COLO829 (cell line): ENCODE measurements around the gene CHST6.
"Not testable (repeated sequence)": the region's sequence is repeated elsewhere in the genome, so short reads cannot be mapped to it uniquely, and the experiment has no call there.

Source experiments
- DNase-seq: peaks from one replicate; pipeline ENCODE4 v3.0.0; 2012; ENCODE audit warnings: low spot score

CHST6 gene

DNA sequence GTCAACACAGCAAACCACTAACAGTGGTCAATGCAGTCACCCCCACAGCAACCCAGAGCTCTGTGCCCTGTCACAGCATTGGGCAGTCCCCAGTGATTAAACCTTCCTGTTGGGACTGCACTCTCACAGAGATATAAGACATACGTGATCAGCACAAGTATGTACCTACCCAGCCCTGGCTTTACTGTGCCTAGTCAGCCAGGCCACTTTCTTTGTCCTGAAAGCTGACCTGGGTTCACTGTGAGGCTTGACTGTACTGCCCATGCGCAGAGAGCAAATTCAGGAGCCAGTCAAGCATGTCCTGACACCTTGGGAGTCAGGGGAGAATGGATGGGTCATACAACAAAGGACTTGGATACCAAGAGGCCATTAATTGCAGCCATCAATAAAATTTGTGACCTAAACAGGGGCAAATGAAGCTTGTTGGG, 19.8 kb downstream of the CHST6 start:
- no peak for DNase-seq

GRCh38 chr16:75472908-75473877, 22.0 kb downstream of the CHST6 start:
- no peak for DNase-seq

DNA sequence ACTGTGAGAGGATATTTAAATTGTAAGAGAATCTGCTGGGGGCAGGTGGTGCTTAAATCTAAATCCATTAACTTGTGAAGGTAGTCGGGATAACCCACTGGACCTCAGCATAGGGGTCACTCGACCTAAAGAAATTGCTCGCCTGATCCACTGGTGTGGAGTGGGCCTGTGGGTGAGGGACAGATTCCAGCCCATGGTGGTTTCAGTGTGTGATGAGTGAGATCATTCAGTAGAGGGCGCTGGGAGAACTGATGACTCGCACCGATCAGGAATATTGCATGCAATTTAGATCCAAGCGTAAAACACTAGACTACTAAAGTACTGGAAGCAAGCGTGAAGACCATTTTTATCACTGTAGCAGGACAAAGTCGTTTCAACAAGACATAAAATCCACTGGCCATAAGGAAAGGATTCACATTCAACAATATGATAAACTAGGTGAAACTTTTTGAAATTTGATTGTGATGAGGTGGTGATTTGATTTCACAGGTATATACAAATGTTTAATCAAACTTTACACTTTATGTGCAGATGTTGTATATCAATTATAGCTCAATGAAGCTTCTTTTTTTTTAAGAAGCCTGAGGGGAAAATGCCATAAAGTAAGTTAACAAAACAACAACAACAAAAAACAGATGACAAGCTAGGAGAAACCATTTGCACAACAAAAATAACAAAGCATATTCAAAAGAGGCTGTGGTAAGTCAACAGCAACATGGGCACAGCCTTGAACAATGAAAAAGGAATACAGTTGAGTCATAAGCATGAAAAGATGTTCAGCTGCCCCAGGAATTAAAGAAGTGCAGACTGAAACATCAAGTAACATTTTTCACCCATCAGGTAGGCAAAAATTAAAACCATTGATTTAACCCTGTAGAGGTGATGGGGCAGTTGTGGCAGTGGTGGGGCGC, 23.3 kb downstream of the CHST6 start:
- peak; percentile 63 for DNase-seq

GRCh38 chr16:75466760-75467159, 28.5 kb downstream of the CHST6 start:
- DNase-seq, result no peak

GRCh38 chr16:75464122-75464918, 30.9 kb downstream of the CHST6 start, which contains the start of gene TMEM170A:
Gene TMEM170A, minus strand, starts transcription at chr16:75464689. Its CDS starts 89 bp downstream, at chr16:75464600.
- peak; percentile 75 for DNase-seq

DNA sequence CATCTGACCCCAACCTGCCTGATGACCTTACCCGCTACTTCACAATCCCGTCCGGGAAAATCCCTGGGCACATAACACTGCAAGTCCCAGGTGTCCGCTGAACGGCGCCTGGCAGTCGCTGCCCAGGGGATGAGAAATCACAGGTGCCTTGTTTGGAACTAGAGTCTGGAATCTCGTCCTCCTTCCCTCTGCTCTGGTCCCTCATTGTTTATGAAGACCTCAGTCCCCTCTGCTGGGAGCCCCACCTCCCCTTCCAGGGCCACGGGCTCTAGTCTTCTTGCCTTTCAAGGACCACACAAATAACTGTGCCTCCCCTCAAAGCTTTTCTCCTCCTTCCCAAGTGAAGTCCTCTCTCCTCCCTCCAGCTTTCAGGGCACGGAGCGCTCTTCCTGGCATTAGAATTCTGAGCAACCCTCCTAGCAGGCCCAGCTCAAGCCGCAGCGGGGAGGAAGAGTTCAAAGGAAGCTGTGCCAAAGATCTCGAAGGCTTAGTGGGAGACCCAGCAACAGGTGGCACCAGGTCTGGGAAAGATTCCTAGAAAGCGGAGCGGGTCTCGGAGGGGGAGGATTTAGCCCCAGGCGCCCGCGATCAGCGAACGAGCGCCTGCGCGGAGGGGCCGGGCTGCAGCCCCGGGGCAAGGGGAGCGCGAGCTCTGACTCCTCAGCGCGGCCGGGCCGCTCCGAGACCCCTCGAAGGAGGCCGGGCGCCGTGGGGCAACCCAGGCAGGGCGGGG, 31.7 kb downstream of the CHST6 start:
- not testable (repeated sequence) for DNase-seq

- DNase-seq, result no peak
Observed at GRCh38 chr16:75462806-75463205, 32.4 kb downstream of the CHST6 start.

GRCh38 chr16:75461575-75461974, 33.7 kb downstream of the CHST6 start:
- no peak for DNase-seq

- no peak for DNase-seq
Observed at GRCh38 chr16:75460446-75460845, 34.8 kb downstream of the CHST6 start.

DNA sequence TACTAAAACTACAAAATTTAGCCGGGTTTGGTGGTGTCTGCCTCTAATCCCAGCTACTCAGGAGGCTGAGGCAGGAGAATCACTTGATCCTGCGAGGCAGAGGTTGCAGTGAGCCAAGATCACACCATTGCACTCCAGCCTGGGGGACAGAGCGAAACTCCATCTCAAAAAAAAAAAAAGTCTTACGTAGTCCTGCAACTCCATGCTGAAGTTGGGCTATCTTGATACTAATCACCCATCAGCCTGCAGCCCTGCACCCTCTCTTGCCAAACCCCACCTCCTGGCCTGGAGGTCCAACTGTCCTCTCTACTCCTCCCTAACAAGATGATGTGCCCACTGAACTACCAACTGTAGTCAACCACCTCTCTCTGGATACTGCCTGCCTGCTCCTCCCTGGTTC, 35.5 kb downstream of the CHST6 start:
- DNase-seq, result no peak

DNA sequence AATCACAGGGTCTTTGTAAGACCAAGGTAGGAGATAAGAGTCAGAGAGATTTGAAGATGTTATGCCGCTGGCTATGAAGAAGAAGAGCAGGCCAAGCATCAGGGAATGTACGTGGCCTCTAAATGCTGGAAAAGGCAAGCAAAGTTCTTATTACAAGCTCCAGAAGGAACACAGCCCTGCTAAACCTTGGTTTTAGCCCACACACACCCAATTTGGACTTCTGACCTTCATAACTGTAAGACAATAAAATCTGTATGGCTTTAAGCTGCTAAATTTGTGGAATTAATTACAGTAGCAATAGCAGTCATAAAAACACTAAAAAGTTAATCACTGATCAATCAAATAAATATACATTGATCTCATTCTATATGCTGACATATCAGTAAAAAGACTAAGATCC, 36.8 kb downstream of the CHST6 start:
- DNase-seq, result no peak

DNA sequence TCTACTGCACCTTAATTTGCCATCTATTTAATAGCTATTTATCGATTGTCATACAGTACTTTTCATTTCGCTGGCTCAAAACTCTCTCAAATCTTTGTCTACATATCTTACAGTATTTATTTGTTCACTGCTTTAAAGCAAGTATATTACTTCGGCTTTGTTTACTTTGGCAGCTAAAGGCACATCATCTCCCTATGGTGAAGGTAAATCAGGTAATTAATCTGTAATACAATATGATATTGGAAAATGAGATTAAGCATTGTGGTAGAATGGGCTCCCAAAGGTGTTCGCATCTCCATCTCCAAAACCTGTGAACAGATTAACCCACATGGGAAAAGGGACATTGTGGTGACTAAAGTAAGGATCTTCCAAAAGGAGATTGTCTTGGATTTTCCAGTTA, 37.2 kb downstream of the CHST6 start:
- DNase-seq, result no peak

DNA sequence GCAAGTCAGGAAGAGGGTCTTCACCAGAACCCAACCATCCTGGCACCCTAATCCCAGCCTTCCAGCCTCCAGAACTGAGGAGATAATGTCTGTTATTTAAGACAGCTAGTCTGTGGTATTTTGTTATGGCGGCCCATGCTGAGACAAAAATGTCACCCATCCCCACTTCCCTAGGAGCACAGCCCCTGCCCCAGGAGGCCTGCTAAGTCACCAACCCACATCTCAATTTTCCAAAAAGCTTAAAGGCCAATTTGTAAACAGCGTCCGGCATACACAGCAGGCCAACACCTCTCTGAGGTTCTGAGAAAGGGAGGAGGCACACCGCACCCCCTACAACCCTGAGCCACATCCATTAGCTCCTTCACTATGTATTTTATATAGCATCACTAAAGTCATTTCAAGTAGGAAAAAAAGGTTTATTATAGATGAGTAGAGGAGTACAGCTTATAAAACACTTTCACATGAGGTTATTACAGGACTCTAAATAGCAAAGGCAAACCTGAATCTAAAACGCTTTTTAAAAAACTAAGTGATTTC, 37.7 kb downstream of the CHST6 start:
- DNase-seq, result no peak

GRCh38 chr16:75456971-75457370, 38.3 kb downstream of the CHST6 start:
- DNase-seq, result no peak

DNA sequence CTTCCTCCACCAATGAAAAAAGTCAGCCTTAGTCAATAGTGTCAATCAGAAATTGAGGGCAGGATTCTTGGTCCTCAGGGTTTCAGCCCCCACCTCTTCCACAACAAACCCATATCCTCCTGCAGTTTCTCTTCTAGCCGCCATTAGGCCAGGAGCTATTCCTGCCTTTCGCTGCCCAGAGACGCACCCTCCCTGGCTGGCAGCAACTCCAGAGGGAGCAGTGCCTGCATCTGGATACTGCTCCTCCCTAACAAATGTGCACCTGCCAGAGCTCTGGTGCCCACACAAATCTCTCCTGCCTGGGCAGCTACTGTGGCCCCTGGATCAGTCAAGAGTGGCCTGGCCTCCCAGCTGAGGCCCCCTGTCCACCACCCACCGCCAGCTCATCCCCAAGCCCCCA, 38.8 kb downstream of the CHST6 start:
- DNase-seq, result not testable (repeated sequence)

GRCh38 chr16:75455677-75456076, 39.6 kb downstream of the CHST6 start:
- DNase-seq, result no peak

DNA sequence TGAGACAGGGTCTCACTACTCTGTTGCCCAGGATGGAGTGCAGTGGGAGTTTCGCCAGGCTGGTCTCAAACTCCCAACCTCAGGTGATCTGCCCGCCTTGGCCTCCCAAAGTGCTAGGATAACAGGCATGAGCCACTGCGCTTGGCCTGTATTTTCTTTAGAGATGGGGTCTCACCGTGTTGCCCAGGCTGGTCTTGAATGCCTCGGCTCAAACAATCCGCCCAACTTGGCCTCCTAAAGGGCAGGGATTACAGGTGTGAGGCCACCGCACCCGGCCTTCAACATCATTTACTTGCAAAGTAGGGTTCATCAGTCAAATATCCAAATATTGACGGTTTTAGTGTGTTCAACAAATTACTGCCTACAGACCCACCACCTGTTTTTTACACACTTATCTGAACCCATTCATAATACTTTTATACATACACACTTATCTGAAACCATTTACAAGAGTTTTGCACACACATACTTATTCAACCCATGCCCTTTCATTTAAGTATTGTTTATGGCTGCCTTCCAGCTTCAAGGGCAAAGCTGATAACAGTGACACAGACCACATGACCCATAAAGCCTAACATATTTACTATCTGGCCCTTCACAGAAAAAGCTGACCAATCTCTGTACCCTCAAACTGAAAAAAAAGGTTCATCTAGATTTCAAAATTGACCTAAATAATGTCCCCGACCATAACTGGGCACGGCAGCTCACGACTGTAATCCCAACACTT, 42.6 kb downstream of the CHST6 start:
- DNase-seq, result no peak

- DNase-seq, result no peak
Observed at GRCh38 chr16:75446416-75446815, 48.8 kb downstream of the CHST6 start.

DNA sequence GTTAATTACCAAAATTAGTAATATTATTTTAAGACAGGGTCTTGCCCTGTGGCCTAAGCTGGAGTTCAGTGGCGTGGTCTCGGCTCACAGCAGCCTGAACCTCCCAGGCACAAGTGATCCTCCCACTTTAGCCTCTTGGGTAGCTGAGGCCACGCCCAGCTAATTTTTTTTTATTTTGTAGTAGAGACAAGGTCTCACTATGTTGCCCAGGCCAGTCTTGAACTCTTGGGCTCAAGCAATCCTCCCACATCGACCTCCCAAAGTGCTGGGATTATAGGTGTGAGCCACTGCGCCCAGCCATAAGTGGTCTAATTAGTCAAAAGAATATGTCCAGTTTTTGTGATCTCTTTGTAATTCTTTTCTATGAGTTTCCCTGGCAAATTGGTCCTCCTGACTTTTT, 49.9 kb downstream of the CHST6 start:
- DNase-seq, result no peak

DNA sequence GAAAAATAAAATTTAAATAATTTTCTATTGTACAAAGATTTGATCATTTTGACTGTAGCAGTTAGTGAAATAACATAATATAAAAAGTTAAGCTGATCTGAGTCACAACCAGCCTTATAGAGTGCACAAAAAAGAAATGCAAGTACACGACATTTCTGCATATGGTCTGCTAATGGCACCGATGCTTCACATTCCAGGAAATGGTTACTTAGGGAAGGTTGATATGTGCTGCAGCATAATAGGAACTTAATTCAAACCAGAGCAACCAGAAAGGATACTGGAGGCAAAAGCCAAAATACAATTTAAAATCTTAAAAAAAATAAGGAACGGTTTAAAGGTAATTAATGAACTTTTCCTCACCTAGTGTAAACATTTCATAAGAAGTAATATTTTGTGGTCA, 51.9 kb downstream of the CHST6 start:
- no peak for DNase-seq
